Stomach smooth muscle (tissue), 2 donors: ENCODE results near the gene AADACL4.

Experiments
- H3K27ac ChIP-seq: one replicate; pipeline ENCODE4 v1.7.0; 2013; ENCODE audit warnings: mild to moderate bottlenecking, low read length, inconsistent platforms
- H3K27me3 ChIP-seq, 2 donors: one replicate each; pipeline ENCODE4 v1.7.0; 2013; ENCODE audit warnings: low read length in 2 of 2; ENCODE audit not compliant: insufficient read depth in 2 of 2, control insufficient read depth in 1 of 2
- H3K36me3 ChIP-seq, 2 donors: one replicate each; pipeline ENCODE4 v1.7.0; 2013; ENCODE audit warnings: low read length in 2 of 2; ENCODE audit not compliant: control insufficient read depth in 2 of 2, insufficient read depth in 2 of 2
- H3K4me1 ChIP-seq: one replicate; pipeline ENCODE4 v1.7.0; 2013; ENCODE audit warnings: low read length; ENCODE audit not compliant: control insufficient read depth, insufficient read depth
- H3K4me3 ChIP-seq, 2 donors: one replicate each; pipeline ENCODE4 v1.7.0; 2013; ENCODE audit warnings: low read length in 2 of 2
- H3K9ac ChIP-seq, 2 donors: one replicate each; pipeline ENCODE4 v1.7.0; 2013; ENCODE audit warnings: low read length in 2 of 2, mild to moderate bottlenecking in 1 of 2
- H3K9me3 ChIP-seq, 2 donors: one replicate each; pipeline ENCODE4 v1.7.0; 2013; ENCODE audit warnings: low read length in 2 of 2; ENCODE audit not compliant: control insufficient read depth in 2 of 2
- donor health status: healthy.
- donor health status: Pancreatic carcinoma.

The AADACL4 gene

DNA sequence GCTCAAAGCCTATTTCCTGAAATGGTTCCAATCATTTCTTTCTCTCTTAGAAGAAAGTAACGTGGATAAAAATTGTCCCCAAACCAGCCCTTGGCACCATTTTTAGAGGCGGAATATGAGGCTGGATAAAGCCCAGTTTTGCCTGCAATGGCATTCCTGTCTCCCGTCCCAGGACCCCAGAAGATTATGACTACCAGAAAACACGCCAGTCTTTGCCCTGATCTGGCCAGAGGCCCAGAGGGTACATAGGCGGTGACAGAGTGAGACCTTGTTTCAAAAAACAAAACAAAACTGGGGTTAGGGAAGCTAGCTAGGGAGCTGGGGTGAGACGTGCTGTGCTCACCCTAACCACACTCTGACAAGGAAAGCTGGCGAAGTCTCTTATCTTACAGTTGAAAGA is at the start of gene AADACL4:
Gene AADACL4, plus strand, starts transcription at position 301 of the 400 bp plus-strand sequence. CDS start 462 bp downstream, outside the sequence.
- no peaks in the 10 kb centered on the region for H3K4me1 ChIP-seq
- H3K9ac ChIP-seq: no peak within 1 kb of the TSS
- no peak within 1 kb of the TSS for H3K4me3 ChIP-seq
- no peak within 1 kb of the TSS for H3K27ac ChIP-seq
- no peaks in the 10 kb centered on the region for H3K36me3 ChIP-seq
- no peaks in the 10 kb centered on the region for H3K27me3 ChIP-seq
- H3K9me3 ChIP-seq: peaks cover 0 to 17% of the 10 kb centered on the region in 2 donors

- Histone ChIP-seq H3K9ac (peak overlapping the region in 1 of 2 donors; percentile 23), H3K27ac (peak overlapping the region; percentile 94), H3K36me3 (peaks cover 0 to 4% of the 10 kb centered on the region in 2 donors), H3K4me1 (peaks cover 77% of the 10 kb centered on the region), H3K4me3 (peak overlapping the region in 1 of 2 donors; percentile 61), H3K9me3 (no peaks in the 10 kb centered on the region), H3K27me3 (no peaks in the 10 kb centered on the region)
These were observed 49.4 kb upstream of the AADACL4 start for GRCh38 chr1:12594490-12594889.

DNA sequence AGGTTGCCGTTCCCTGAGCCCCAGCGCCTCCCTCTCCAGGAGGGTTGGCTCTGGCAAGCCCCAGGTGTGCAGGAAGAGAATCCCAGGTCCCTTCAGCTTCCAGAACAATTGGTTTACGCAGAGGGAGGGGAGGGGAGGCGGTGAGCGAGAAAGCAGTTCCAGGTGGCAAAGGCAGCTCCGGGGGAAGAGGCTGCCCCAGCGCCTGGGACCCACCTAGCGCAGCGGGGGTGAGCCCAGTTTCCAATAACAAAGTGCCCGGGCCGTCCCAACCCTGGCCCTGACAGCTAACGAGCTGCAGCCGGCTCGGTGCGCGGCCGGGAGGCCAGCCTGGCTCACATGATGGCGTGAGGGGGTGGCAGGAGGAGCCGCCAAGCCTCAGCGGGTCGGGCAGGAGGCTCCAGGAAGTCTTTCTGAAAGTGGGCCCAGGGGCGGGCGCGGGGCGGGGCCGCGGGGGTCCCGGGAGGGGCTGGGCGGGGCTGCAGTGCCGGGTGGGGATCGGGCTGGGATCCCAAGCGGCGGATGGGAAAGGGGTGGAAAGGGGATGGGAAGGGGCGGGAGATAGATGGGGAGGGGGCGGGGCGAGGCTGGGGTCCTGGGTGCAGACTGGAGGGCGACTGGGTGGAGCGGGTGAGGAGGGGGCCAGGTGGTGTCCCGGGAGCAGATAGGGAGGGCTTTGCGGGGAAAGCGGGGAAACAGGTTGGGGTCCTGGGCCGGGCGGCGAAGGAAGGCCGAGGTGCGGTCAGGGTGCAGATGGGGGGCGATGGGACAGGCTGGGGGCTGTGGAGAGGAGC is 48.7 kb upstream of the AADACL4 start:
- Histone ChIP-seq H3K36me3 (peaks cover 0 to 7% of the 10 kb centered on the region in 2 donors), H3K27ac (peak overlapping the region; percentile 94), H3K4me1 (peaks cover 84% of the 10 kb centered on the region), H3K4me3 (peak overlapping the region; percentile 22 to 65), H3K9me3 (no peaks in the 10 kb centered on the region), H3K9ac (peak overlapping the region; percentile 23 to 64), H3K27me3 (no peaks in the 10 kb centered on the region)

- peak overlapping the region in 1 of 2 donors; percentile 64 for H3K9ac ChIP-seq
- peak overlapping the region; percentile 15 to 70 for H3K4me3 ChIP-seq
- H3K36me3 ChIP-seq: peaks cover 0 to 7% of the 10 kb centered on the region in 2 donors
- peaks cover 85% of the 10 kb centered on the region for H3K4me1 ChIP-seq
- no peaks in the 10 kb centered on the region for H3K27me3 ChIP-seq
- H3K27ac ChIP-seq: peak overlapping the region; percentile 94
- no peaks in the 10 kb centered on the region for H3K9me3 ChIP-seq
These were observed 48.2 kb upstream of the AADACL4 start for GRCh38 chr1:12595757-12596006.

DNA sequence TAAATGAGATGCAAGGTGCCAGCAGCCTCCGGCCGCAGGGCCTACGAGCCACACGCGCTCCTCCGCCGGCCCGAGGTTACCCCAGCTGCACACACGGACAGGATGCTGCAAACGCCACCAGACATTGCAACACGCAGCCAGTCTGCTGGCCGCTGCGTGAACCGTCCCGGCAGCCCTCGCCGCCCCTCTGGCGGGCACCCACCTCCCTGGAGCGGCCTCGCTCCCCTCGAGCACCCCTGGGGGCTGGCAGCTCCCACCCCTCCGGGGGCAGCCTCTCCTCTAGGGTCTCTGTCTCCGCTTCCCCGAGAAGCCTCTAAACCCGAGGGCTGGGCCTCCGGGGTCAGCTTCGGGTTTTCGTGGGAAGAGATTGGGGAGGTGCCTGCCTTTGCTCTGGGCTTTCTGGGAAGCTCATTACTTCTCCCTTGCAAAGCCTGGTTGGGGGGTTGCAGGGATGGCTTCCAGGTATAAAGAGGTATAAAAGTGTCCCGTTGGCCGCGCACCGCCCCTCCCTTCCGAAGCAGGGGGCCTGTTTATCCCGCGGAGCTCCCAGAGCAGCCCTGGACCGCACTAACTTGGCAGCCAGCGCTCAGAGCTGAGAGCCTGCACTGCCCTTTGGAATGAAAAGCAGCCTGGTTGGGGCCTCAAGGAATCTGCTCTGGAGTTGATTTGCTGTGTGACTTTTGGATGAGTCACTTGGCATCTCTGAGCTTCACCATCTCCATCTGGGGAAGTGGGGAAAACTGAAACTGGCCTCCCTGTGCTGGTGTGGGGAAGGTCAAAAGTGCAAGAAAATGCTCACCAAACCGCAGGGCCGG is 47.7 kb upstream of the AADACL4 start:
- peak overlapping the region; percentile 15 to 70 for H3K4me3 ChIP-seq
- peaks cover 85% of the 10 kb centered on the region for H3K4me1 ChIP-seq
- no peaks in the 10 kb centered on the region for H3K9me3 ChIP-seq
- peak overlapping the region; percentile 94 for H3K27ac ChIP-seq
- H3K27me3 ChIP-seq: no peaks in the 10 kb centered on the region
- H3K36me3 ChIP-seq: peaks cover 0 to 7% of the 10 kb centered on the region in 2 donors
- peak overlapping the region in 1 of 2 donors; percentile 47 for H3K9ac ChIP-seq

GRCh38 chr1:12597792-12598191 is 46.1 kb upstream of the AADACL4 start:
- Histone ChIP-seq H3K27me3 (no peaks in the 10 kb centered on the region), H3K4me1 (peaks cover 90% of the 10 kb centered on the region), H3K4me3 (no peak overlapping the region), H3K27ac (peak overlapping the region; percentile 94), H3K9me3 (no peaks in the 10 kb centered on the region), H3K36me3 (peaks cover 0 to 3% of the 10 kb centered on the region in 2 donors), H3K9ac (no peak overlapping the region)

DNA sequence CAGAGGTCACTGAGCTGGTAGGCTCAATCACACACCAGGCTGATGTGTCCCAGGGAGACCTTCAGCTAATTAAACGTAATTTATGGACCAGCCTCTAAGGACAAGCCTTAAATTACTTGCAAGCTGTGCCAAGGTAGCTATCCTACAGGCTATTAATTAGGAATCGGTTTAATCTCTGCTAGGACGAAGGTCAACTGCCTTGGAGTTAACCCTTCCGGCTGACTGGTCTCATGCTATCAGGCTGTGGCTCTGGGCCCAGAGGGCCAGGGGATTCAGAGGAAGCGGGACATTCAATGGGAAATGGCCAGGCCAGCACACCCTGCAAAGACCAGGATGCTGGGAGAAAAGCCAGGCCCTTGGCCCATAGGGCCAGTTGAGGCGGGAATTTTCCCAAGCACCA is 44.9 kb upstream of the AADACL4 start:
- Histone ChIP-seq H3K4me3 (no peak overlapping the region), H3K9me3 (no peaks in the 10 kb centered on the region), H3K36me3 (peaks cover 0 to 3% of the 10 kb centered on the region in 2 donors), H3K27ac (peak overlapping the region; percentile 94), H3K9ac (no peak overlapping the region), H3K4me1 (peaks cover 87% of the 10 kb centered on the region), H3K27me3 (no peaks in the 10 kb centered on the region)

GRCh38 chr1:12599657-12600056 is 44.2 kb upstream of the AADACL4 start:
- peak overlapping the region; percentile 94 for H3K27ac ChIP-seq

GRCh38 chr1:12600335-12600734 is 43.5 kb upstream of the AADACL4 start:
- Histone ChIP-seq H3K27me3 (no peaks in the 10 kb centered on the region), H3K9me3 (no peaks in the 10 kb centered on the region), H3K36me3 (peaks cover 0 to 3% of the 10 kb centered on the region in 2 donors), H3K27ac (peak overlapping the region; percentile 49), H3K4me3 (no peak overlapping the region), H3K9ac (peak overlapping the region in 1 of 2 donors; percentile 42), H3K4me1 (peaks cover 82% of the 10 kb centered on the region)

More at GRCh38 chr1:12599657-12600056, 44.2 kb upstream of the AADACL4 start:
- H3K36me3 ChIP-seq: peaks cover 0 to 3% of the 10 kb centered on the region in 2 donors
- no peak overlapping the region for H3K9ac ChIP-seq
- no peaks in the 10 kb centered on the region for H3K9me3 ChIP-seq
- no peaks in the 10 kb centered on the region for H3K27me3 ChIP-seq
- no peak overlapping the region for H3K4me3 ChIP-seq
- H3K4me1 ChIP-seq: peaks cover 87% of the 10 kb centered on the region

DNA sequence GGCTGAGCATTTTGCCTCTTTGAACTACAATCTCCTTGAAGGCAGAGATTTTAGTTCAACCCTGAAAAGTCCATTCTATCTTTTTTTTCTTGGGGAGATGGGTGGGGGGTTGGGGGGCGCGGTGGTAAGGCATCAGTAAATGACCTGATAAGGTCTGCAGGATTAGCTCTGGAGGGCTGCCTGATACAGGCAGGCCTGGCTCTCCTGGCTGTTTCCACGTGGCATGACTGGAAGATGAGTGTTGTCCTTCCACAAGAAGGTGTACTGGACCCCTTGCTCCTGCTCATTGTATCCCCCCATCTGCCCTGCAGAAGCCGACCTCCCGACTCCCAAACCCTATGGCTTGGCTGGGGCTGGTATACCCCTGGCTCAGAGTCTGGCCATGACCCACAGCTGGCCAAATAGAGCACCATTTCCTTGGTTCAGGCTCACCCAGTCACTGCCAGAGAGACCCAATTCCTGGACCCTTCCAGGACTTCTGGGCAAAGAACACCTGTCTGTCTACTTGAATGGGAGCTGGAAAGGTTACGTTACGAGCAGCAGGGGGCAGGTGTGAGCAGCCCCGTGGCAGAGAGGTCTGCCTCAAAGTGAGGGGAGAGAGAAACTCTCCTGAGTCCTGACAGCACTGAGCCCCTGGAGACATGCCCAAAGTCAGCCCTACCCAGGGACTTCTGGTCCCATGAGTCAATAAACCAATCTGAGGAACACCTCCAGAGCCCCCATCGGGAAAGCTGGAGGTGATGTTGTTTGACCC is 42.8 kb upstream of the AADACL4 start:
- Histone ChIP-seq H3K4me3 (no peak overlapping the region), H3K9me3 (no peaks in the 10 kb centered on the region), H3K36me3 (peaks cover 0 to 3% of the 10 kb centered on the region in 2 donors), H3K27ac (peak overlapping the region; percentile 49), H3K4me1 (peaks cover 79% of the 10 kb centered on the region), H3K27me3 (no peaks in the 10 kb centered on the region), H3K9ac (no peak overlapping the region)
